GM12801 (cell line): Measurements from ENCODE around the gene TOMM7.

Experiments
- CTCF ChIP-seq: IDR thresholded peaks from one replicate; pipeline ENCODE4 v1.5.1; 2011; ENCODE audit warnings: control low read depth; ENCODE audit not compliant: insufficient read length; ENCODE audit errors: extremely low read depth

TOMM7 gene

GRCh38 chr7:22812353-22812752 lies 10.3 kb downstream of the TOMM7 start:
- TF ChIP-seq CTCF = no peak

- TF ChIP-seq CTCF = no peak
These were observed 10.8 kb downstream of the TOMM7 start for GRCh38 chr7:22811746-22812280.

- TF ChIP-seq CTCF = no peak
These were observed 11.8 kb downstream of the TOMM7 start for GRCh38 chr7:22810843-22811242.

- no peak for TF ChIP-seq CTCF
These were observed 12.6 kb downstream of the TOMM7 start for GRCh38 chr7:22809902-22810642.

- no peak for TF ChIP-seq CTCF
These were observed 14.5 kb downstream of the TOMM7 start for GRCh38 chr7:22808140-22808539.

- no peak for TF ChIP-seq CTCF
These were observed 15.9 kb downstream of the TOMM7 start for GRCh38 chr7:22806752-22807151.

GRCh38 chr7:22805227-22805626 lies 17.4 kb downstream of the TOMM7 start:
- no peak for TF ChIP-seq CTCF
